ENCODE data around the gene CASKIN1. TPM values are rescaled to one million over a fixed set of nuclear protein-coding genes. Genes with fewer than 3 reads are reported as not detected.

CASKIN1 gene
- total and polyA plus RNA-seq, 4 donors = 0.09 to 0.35 (median 0.12) TPM

GRCh38 chr16:2180962-2181923 lies 15.2 kb downstream of the CASKIN1 start:
- H3K27ac ChIP-seq (ENCODE audit: low read depth in 1 of 2, low read length in 1 of 2) = no peak overlapping the region
- H3K4me3 ChIP-seq = no peak overlapping the region
- no peaks in the 10 kb centered on the region for H3K4me1 ChIP-seq (ENCODE audit: control insufficient read depth in 5 of 5, insufficient read depth in 5 of 5, low read length in 5 of 5)
- no peak overlapping the region for H3K9ac ChIP-seq (ENCODE audit: insufficient read depth in 1 of 2, low read length in 2 of 2)
- DNase-seq = no peak
- H3K9me3 ChIP-seq (ENCODE audit: control insufficient read depth in 4 of 4, insufficient read depth in 3 of 4, low read length in 3 of 4) = no peaks in the 10 kb centered on the region
- no peak for TF ChIP-seq CTCF (IDR thresholded peaks at IDR 0.05; ENCODE audit: control extremely low read depth, extremely low read depth)
- WGBS, 2 donors = 86 to 88% methylated on average over 42 to 46 of the region's 46 CpGs
- H3K27me3 ChIP-seq (ENCODE audit: control insufficient read depth in 3 of 3, insufficient read depth in 3 of 3, low read length in 2 of 3) = no peaks in the 10 kb centered on the region
- ATAC-seq (ENCODE audit: insufficient read depth, low FRiP score) = no peak
- H3K36me3 ChIP-seq (ENCODE audit: control insufficient read depth in 4 of 4, insufficient read depth in 4 of 4, low read length in 4 of 4) = peaks cover 0 to 20% (median 2%) of the 10 kb centered on the region in 4 donors

GRCh38 chr16:2180461-2180860 lies 15.9 kb downstream of the CASKIN1 start:
- WGBS, 2 donors = 94 to 96% methylated on average over 33 to 43 of the region's 43 CpGs
- no peak for ATAC-seq (ENCODE audit: insufficient read depth, low FRiP score)
- no peak for DNase-seq

GRCh38 chr16:2179576-2179975 lies 16.8 kb downstream of the CASKIN1 start:
- DNase-seq = no peak
- no peak overlapping the region for H3K9ac ChIP-seq (ENCODE audit: insufficient read depth in 1 of 2, low read length in 2 of 2)
- TF ChIP-seq CTCF (IDR thresholded peaks at IDR 0.05; ENCODE audit: control extremely low read depth, extremely low read depth) = no peak
- WGBS, 2 donors = 97% methylated on average over 27 to 31 of the region's 31 CpGs
- peaks cover 4 to 36% (median 7%) of the 10 kb centered on the region in 4 donors for H3K36me3 ChIP-seq (ENCODE audit: control insufficient read depth in 4 of 4, insufficient read depth in 4 of 4, low read length in 4 of 4)
- H3K4me3 ChIP-seq = no peak overlapping the region
- no peak for ATAC-seq (ENCODE audit: insufficient read depth, low FRiP score)
- H3K27ac ChIP-seq (ENCODE audit: low read depth in 1 of 2, low read length in 1 of 2) = no peak overlapping the region
- no peaks in the 10 kb centered on the region for H3K4me1 ChIP-seq (ENCODE audit: control insufficient read depth in 5 of 5, insufficient read depth in 5 of 5, low read length in 5 of 5)
- H3K9me3 ChIP-seq (ENCODE audit: control insufficient read depth in 4 of 4, insufficient read depth in 3 of 4, low read length in 3 of 4) = no peaks in the 10 kb centered on the region
- no peaks in the 10 kb centered on the region for H3K27me3 ChIP-seq (ENCODE audit: control insufficient read depth in 3 of 3, insufficient read depth in 3 of 3, low read length in 2 of 3)

More at GRCh38 chr16:2180461-2180860, 15.9 kb downstream of the CASKIN1 start:
- no peaks in the 10 kb centered on the region for H3K27me3 ChIP-seq (ENCODE audit: control insufficient read depth in 3 of 3, insufficient read depth in 3 of 3, low read length in 2 of 3)
- H3K36me3 ChIP-seq (ENCODE audit: control insufficient read depth in 4 of 4, insufficient read depth in 4 of 4, low read length in 4 of 4) = peaks cover 0 to 28% (median 3%) of the 10 kb centered on the region in 4 donors
- H3K27ac ChIP-seq (ENCODE audit: low read depth in 1 of 2, low read length in 1 of 2) = no peak overlapping the region
- H3K9me3 ChIP-seq (ENCODE audit: control insufficient read depth in 4 of 4, insufficient read depth in 3 of 4, low read length in 3 of 4) = no peaks in the 10 kb centered on the region
- TF ChIP-seq CTCF (IDR thresholded peaks at IDR 0.05; ENCODE audit: control extremely low read depth, extremely low read depth) = no peak
- no peak overlapping the region for H3K9ac ChIP-seq (ENCODE audit: insufficient read depth in 1 of 2, low read length in 2 of 2)
- H3K4me1 ChIP-seq (ENCODE audit: control insufficient read depth in 5 of 5, insufficient read depth in 5 of 5, low read length in 5 of 5) = no peaks in the 10 kb centered on the region
- no peak overlapping the region for H3K4me3 ChIP-seq

Measured in lung (tissue), 12 donors.